ENCODE data around the gene MICU1. TPM values are rescaled to one million over a fixed set of nuclear protein-coding genes. Genes with fewer than 3 reads are reported as not detected.
A peak's percentile ranks its signal among the peaks of the same experiment; 100 is the strongest.

MICU1 gene
- total and polyA plus RNA-seq, 7 donors = 29.4 to 53.5 (median 33.9) TPM

DNA sequence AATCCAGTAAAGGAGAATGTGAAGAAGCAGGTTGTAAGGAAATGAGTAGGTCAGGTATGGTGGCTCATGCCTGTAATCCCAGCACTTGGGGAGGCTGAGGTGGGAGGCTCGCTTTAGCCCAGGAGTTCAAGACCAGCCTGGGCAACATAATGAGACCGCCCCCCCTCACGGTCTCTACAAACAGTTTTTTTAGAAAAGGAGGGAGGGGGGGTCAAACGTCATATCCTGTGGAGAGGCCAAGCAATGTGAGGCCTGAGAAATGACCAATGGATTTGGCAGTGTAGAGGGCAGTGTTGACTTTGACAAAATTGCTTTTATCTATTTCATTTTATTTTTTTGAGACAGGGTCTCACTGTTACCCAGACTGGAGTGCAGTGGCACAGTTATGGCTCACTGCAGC is 268.9 kb downstream of the MICU1 start:
- Histone ChIP-seq H3K27ac (no peak overlapping the region), H3K4me3 (no peak overlapping the region), H3K4me1 (peaks cover 0 to 24% (median 19%) of the 10 kb centered on the region in 4 donors), H3K36me3 (no peaks in the 10 kb centered on the region), H3K27me3 (no peaks in the 10 kb centered on the region), H3K9me3 (no peaks in the 10 kb centered on the region)
- TF ChIP-seq EP300 (IDR thresholded peaks at IDR 0.05) (no peak), POLR2AphosphoS5 (IDR thresholded peaks at IDR 0.05) (no peak), POLR2A (IDR thresholded peaks at IDR 0.05) (no peak)
- TF ChIP-seq, protein P1, sequence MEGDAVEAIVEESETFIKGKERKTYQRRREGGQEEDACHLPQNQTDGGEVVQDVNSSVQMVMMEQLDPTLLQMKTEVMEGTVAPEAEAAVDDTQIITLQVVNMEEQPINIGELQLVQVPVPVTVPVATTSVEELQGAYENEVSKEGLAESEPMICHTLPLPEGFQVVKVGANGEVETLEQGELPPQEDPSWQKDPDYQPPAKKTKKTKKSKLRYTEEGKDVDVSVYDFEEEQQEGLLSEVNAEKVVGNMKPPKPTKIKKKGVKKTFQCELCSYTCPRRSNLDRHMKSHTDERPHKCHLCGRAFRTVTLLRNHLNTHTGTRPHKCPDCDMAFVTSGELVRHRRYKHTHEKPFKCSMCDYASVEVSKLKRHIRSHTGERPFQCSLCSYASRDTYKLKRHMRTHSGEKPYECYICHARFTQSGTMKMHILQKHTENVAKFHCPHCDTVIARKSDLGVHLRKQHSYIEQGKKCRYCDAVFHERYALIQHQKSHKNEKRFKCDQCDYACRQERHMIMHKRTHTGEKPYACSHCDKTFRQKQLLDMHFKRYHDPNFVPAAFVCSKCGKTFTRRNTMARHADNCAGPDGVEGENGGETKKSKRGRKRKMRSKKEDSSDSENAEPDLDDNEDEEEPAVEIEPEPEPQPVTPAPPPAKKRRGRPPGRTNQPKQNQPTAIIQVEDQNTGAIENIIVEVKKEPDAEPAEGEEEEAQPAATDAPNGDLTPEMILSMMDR (IDR thresholded peaks at IDR 0.05) = no peak
- intact Hi-C loops (cut with DNase I) = loop anchor here (5.0 to 10.0 kb wide), 2 partner anchors 268 to 810 kb away; partner anchors contain the start of genes ECD, FAM149B1 and MICU1
- DNase-seq = peak; percentile 44
- WGBS, 2 donors = 80 to 84% methylated on average over 4 of the region's 4 CpGs

DNA sequence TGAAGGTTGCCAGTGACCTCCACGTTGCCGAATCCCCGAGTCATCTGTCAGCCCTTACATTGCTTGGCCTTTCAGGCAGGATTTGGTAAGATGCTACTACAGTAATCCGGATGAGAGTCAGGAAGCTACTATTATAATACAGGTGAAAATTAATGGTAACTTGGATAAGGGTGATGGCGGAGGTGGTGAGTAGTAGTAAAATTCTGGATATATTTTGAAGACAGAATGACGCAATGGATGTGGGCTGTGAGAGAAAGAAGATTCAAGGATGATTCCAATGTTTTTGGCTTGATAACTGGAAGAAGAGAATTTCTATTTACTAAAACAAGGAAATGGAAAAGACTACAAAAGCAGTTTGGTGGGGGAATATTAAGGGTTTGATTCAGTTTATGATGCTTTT is 269.8 kb downstream of the MICU1 start:
- intact Hi-C loops (cut with DNase I) = loop anchor here (5.0 to 10.0 kb wide), 2 partner anchors 269 to 811 kb away; partner anchors contain the start of genes ECD, FAM149B1 and MICU1
- peaks cover 0 to under 1% (median 0%) of the 10 kb centered on the region in 4 donors for H3K36me3 ChIP-seq
- 96 to 97% methylated on average over 6 of the region's 6 CpGs for WGBS, 2 donors
- no peaks in the 10 kb centered on the region for H3K9me3 ChIP-seq
- TF ChIP-seq EP300 (IDR thresholded peaks at IDR 0.05) = no peak
- TF ChIP-seq POLR2A (IDR thresholded peaks at IDR 0.05) = no peak
- TF ChIP-seq, protein P1 (IDR thresholded peaks at IDR 0.05) = no peak
- TF ChIP-seq POLR2AphosphoS5 (IDR thresholded peaks at IDR 0.05) = no peak
- H3K4me1 ChIP-seq = peaks cover 0 to 32% (median 28%) of the 10 kb centered on the region in 4 donors
- no peak overlapping the region for H3K27ac ChIP-seq
- no peak for DNase-seq
- no peak overlapping the region for H3K4me3 ChIP-seq
- H3K27me3 ChIP-seq = no peaks in the 10 kb centered on the region

DNA sequence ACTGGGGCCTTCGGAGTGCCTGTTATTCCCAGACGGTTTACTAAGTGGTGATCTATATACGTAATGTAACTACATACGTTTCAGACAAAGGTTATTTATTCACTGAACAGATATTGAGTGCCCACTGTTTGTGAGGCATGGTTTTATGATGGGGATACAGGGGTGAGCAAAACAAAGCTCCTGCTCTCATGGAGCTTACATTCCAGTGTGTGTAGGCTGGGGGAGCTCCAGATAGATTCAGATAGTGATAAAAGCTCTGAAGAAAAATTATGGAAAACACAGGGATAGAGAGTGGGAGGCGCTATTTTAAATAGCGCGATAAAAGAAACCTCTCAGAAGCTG is 270.7 kb downstream of the MICU1 start:
- H3K27me3 ChIP-seq = no peaks in the 10 kb centered on the region
- H3K9me3 ChIP-seq = no peaks in the 10 kb centered on the region
- TF ChIP-seq, protein P1 (IDR thresholded peaks at IDR 0.05) = no peak
- no peak for TF ChIP-seq POLR2AphosphoS5 (IDR thresholded peaks at IDR 0.05)
- no peak for TF ChIP-seq POLR2A (IDR thresholded peaks at IDR 0.05)
- TF ChIP-seq EP300 (IDR thresholded peaks at IDR 0.05) = no peak
- peaks cover 0 to 6% (median 5%) of the 10 kb centered on the region in 4 donors for H3K36me3 ChIP-seq
- H3K4me3 ChIP-seq = peak overlapping the region; percentile 80 to 90 (median 87)
- peak overlapping the region; percentile 96 to 98 (median 97) for H3K27ac ChIP-seq
- whole genome bisulfite sequencing, 2 donors = 35% methylated on average over 7 of the region's 7 CpGs
- peaks cover 0 to 36% (median 32%) of the 10 kb centered on the region in 4 donors for H3K4me1 ChIP-seq
- intact Hi-C loops (cut with DNase I) = loop anchor here (5.0 to 10.0 kb wide), 2 partner anchors 270 to 812 kb away; partner anchors contain the start of genes ECD, FAM149B1 and MICU1
- DNase-seq = no peak

DNA sequence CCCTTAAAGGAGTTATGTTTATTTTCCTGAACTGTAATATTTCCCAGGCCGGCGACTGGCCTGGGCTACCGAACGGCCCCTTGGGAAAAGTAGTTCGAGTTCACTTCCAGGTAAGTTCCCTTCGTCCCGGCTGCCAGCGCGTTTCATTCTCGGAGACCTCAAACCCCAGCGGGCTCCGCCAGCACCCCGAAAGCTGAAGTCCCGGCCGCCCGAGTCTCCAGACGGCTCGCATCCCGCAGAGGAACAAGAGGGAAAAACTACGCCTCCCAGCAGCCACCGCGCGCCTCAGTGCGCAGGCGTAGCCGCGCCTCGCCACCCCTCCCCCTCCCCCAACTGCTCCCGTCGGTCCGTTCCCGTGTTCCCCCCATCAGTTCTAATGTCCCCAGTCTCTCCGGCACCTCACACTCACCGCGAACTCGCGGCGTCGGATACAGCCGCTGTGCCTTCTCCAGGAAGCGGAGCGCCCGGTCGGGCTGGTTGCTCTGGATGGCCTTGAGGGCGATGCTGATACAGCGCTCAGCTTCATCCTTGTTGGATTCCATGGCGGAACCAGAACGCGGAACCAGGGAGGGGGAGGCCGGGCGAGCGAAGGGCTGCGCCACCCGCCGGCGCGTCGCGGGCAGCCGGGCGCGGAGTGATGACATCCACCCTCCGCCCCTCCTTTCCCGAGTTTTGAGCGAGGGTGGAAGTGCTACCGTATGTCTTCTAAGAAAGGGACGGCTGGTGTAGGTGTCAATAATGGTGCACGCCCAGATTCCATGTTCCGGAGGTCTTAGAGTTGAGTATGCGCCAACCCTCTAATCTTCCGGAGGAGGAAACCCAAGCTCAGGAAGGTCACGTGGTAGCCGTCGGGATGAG is 271.3 kb downstream of the MICU1 start, which contains the start of gene DNAJB12:
Gene DNAJB12 (minus strand): TSS at position 564 of the 858 bp plus-strand sequence. CDS start 22 bp downstream, at position 542.
- Histone ChIP-seq H3K27ac (peak within 1 kb of the TSS; percentile 96 to 98 (median 97)), H3K36me3 (peaks cover 0 to 12% (median 7%) of the 10 kb centered on the region in 4 donors), H3K4me3 (peak within 1 kb of the TSS; percentile 80 to 90 (median 87)), H3K9me3 (no peaks in the 10 kb centered on the region), H3K27me3 (no peaks in the 10 kb centered on the region), H3K4me1 (peaks cover 0 to 40% (median 32%) of the 10 kb centered on the region in 4 donors)
- peak; percentile 94 for DNase-seq
- WGBS, 2 donors = 0 to 1% methylated on average over 74 of the region's 74 CpGs
- intact Hi-C loops (cut with DNase I) = loop anchor here (5.0 to 10.0 kb wide), 2 partner anchors 270 to 813 kb away; partner anchors contain the start of genes ECD, FAM149B1 and MICU1
- TF ChIP-seq POLR2A (IDR thresholded peaks at IDR 0.05) (peak; percentile 59 to 62), POLR2AphosphoS5 (IDR thresholded peaks at IDR 0.05) (peak; percentile 71 to 91 (median 80)), EP300 (IDR thresholded peaks at IDR 0.05) (peak in 1 of 4 donors; percentile 24)
- TF ChIP-seq, protein P1 (IDR thresholded peaks at IDR 0.05) = no peak

Measured in sigmoid colon (tissue), 7 donors.